Spleen (tissue), 11 donors: ENCODE data around the gene ARHGEF7. TPM values are rescaled to one million over a fixed set of nuclear protein-coding genes. Genes with fewer than 3 reads are reported as not detected.
"Not testable (repeated sequence)": the region's sequence is repeated elsewhere in the genome, so short reads cannot be mapped to it uniquely, and the experiment has no call there.

ENCODE experiments used
- DNase-seq: peaks from one replicate; pipeline ENCODE4 v3.0.0-alpha.2; 2020
- H3K27ac ChIP-seq, 8 donors: fragments of 200-600 bp; sonication (generic) in 7 of 8; 1 replicate in 4 of 8; 2 replicates in 4 of 8; pipeline versions ENCODE4 v1.5.0 to v1.8.0; 2016 to 2021; ENCODE audit warnings: inconsistent platforms in 4 of 8, mild to moderate bottlenecking in 4 of 8, moderate library complexity in 1 of 8
- H3K27me3 ChIP-seq, 7 donors: fragments of 200-600 bp; sonication (generic) in 6 of 7; replicated peaks in 1 of 7; 1 replicate in 4 of 7; 2 replicates in 3 of 7; pipeline versions ENCODE4 v1.5.0 to v1.8.0; 2016 to 2021; ENCODE audit warnings: inconsistent platforms in 3 of 7, mild to moderate bottlenecking in 1 of 7
- H3K36me3 ChIP-seq, 6 donors: fragments of 200-600 bp; sonication (generic) in 5 of 6; 1 replicate in 4 of 6; 2 replicates in 2 of 6; pipeline versions ENCODE4 v1.5.0 to v1.8.0; 2016 to 2021; ENCODE audit warnings: inconsistent platforms in 2 of 6
- H3K4me1 ChIP-seq, 6 donors: fragments of 200-600 bp; sonication (generic) in 5 of 6; 1 replicate in 3 of 6; 2 replicates in 3 of 6; pipeline versions ENCODE4 v1.5.0 to v1.8.0; 2016 to 2021; ENCODE audit warnings: inconsistent platforms in 3 of 6
- H3K4me3 ChIP-seq, 8 donors: fragments of 200-600 bp; sonication (generic) in 7 of 8; 1 replicate in 4 of 8; 2 replicates in 4 of 8; pipeline versions ENCODE4 v1.5.0 to v1.8.0; 2016 to 2021; ENCODE audit warnings: inconsistent platforms in 4 of 8, mild to moderate bottlenecking in 4 of 8, moderate library complexity in 2 of 8
- H3K9me3 ChIP-seq, 8 donors: fragments of 200-600 bp; sonication (generic) in 7 of 8; 1 replicate in 4 of 8; 2 replicates in 4 of 8; pipeline versions ENCODE4 v1.5.0 to v1.8.0; 2016 to 2021; ENCODE audit warnings: inconsistent platforms in 4 of 8
- CTCF ChIP-seq, 11 experiments: fragments of 200-600 bp in 7 of 11; fragments of 450-650 bp in 4 of 11; sonication (generic) in 4 of 11; IDR thresholded peaks in 8 of 11; conservative IDR thresholded peaks in 3 of 11; 1 replicate in 7 of 11; 2 replicates in 4 of 11; pipeline versions ENCODE4 v1.4.0 to v1.8.0; 2016 to 2021; ENCODE audit warnings: antibody characterized with exemption in 11 of 11, inconsistent platforms in 4 of 11, mild to moderate bottlenecking in 1 of 11
- POLR2A ChIP-seq, 3 donors: fragments of 450-650 bp; IDR thresholded peaks; one replicate each; pipeline ENCODE4 v1.5.1; 2017; ENCODE audit warnings: antibody characterized with exemption in 3 of 3, mild to moderate bottlenecking in 1 of 3
- POLR2AphosphoS5 ChIP-seq, 3 donors: sonication (generic); formaldehyde crosslinking; IDR thresholded peaks; one replicate each; pipeline ENCODE4 v1.5.1; 2017; ENCODE audit warnings: antibody characterized with exemption in 3 of 3
- WGBS, 5 donors: extraction: QIAGEN DNeasy Blood & Tissue Kit in 3 of 5; methylation state at CpG; one replicate each; pipeline versions ENCODE4 v1.1.5 to v1.1.7; 2013 to 2018; 5-methylcytosine and 5-hydroxymethylcytosine counted together
- intact Hi-C: fragments of 100-400 bp; cut with DNase I; formaldehyde crosslinking; loops from one replicate; pipeline ENCODE4 v1.15.0; 2023; ENCODE audit warnings: low total_unique reads
- polyA plus RNA-seq, 3 donors: library from polyadenylated mRNA; stranded (reverse); fragments of 200-250 nt; gene quantifications; one replicate each; pipeline ENCODE4 v1.2.1, GENCODE V29; 2013
- total RNA-seq, 7 donors: library from RNA; depleted of rRNA in 3 of 7; stranded (reverse); fragments of >200 nt in 3 of 7; fragmentation: NEBNext Ultra II Directional in 4 of 7; extraction: Animal tissue kit (Norgen Biotek cat#: 25700) in 4 of 7; gene quantifications; one replicate each; pipeline versions ENCODE4 v1.1.0 to v1.2.1, GENCODE V29; 2016 to 2021
- donor health status: healthy with polysubstance abuse.
- donor health status: DM: no; HTN: no; CAD: no; lungs with moderate emphysema.
- donor health status: DM: no; HTN: no; CAD: no.
- donor health status: Bipolar disorder and iron deficiency.
- donor health status: healthy.
- donor health status: DM: no; HTN: no; CAD: no.
- donor health status: DM: yes; HTN: yes; CAD: no.

Gene ARHGEF7
- total and polyA plus RNA-seq, 10 donors, result 18.0 to 192 (median 114) TPM

GRCh38 chr13:111187960-111188541 lies 72.9 kb downstream of the ARHGEF7 start:
- Histone ChIP-seq H3K4me3 (no peak overlapping the region), H3K27ac (peak overlapping the region in 2 of 8 donors; percentile 15 to 51), H3K27me3 (no peaks in the 10 kb centered on the region), H3K9me3 (no peaks in the 10 kb centered on the region), H3K36me3 (no peaks in the 10 kb centered on the region), H3K4me1 (peaks cover 32 to 99% (median 69%) of the 10 kb centered on the region in 6 donors)
- TF ChIP-seq POLR2A (IDR thresholded peaks at IDR 0.05) (no peak), CTCF (IDR thresholded peaks at IDR 0.05 in 8 of 11, conservative IDR thresholded peaks at IDR 0.05 in 3 of 11) (no peak), POLR2AphosphoS5 (IDR thresholded peaks at IDR 0.05) (no peak)
- no peak for DNase-seq
- intact Hi-C loops, result no loop called here
- WGBS, 5 donors, result 53 to 76% (median 69%) methylated on average over 10 to 11 of the region's 11 CpGs

- TF ChIP-seq POLR2AphosphoS5 (IDR thresholded peaks at IDR 0.05), result peak in 1 of 3 donors; percentile 64
- H3K27me3 ChIP-seq, intact Hi-C loops, H3K36me3 ChIP-seq, H3K9me3 ChIP-seq, DNase-seq: not testable (repeated sequence)
- H3K27ac ChIP-seq, result peak overlapping the region in 4 of 8 donors; percentile 33 to 51 (median 48)
- peak overlapping the region in 1 of 8 donors; percentile 44 for H3K4me3 ChIP-seq
- WGBS, 5 donors, result 69 to 81% (median 73%) methylated on average over 12 of the region's 12 CpGs
- peaks cover 27 to 98% (median 66%) of the 10 kb centered on the region in 6 donors for H3K4me1 ChIP-seq
These were observed 74.0 kb downstream of the ARHGEF7 start for GRCh38 chr13:111189064-111189505.

GRCh38 chr13:111189516-111189915 lies 74.4 kb downstream of the ARHGEF7 start:
- peaks cover 23 to 98% (median 61%) of the 10 kb centered on the region in 6 donors for H3K4me1 ChIP-seq

GRCh38 chr13:111193223-111193622 lies 78.1 kb downstream of the ARHGEF7 start:
- H3K36me3 ChIP-seq, result peaks cover 0 to 15% (median 0%) of the 10 kb centered on the region in 6 donors
- H3K9me3 ChIP-seq, H3K4me3 ChIP-seq, H3K27me3 ChIP-seq, DNase-seq, H3K27ac ChIP-seq, intact Hi-C loops: not testable (repeated sequence)
- 43 to 64% (median 50%) methylated on average over 5 of the region's 5 CpGs for WGBS, 5 donors
- H3K4me1 ChIP-seq, result peaks cover 4 to 62% (median 26%) of the 10 kb centered on the region in 6 donors

More at GRCh38 chr13:111189516-111189915, 74.4 kb downstream of the ARHGEF7 start:
- intact Hi-C loops, H3K9me3 ChIP-seq, H3K36me3 ChIP-seq, DNase-seq, H3K27me3 ChIP-seq: not testable (repeated sequence)
- peak overlapping the region in 1 of 8 donors; percentile 44 for H3K4me3 ChIP-seq
- peak overlapping the region in 3 of 8 donors; percentile 46 to 51 (median 50) for H3K27ac ChIP-seq
- WGBS, 5 donors, result 71 to 86% (median 84%) methylated on average over 9 of the region's 9 CpGs

- H3K27ac ChIP-seq, intact Hi-C loops, H3K9me3 ChIP-seq, H3K27me3 ChIP-seq, DNase-seq, H3K4me3 ChIP-seq: not testable (repeated sequence)
- Histone ChIP-seq H3K36me3 (peaks cover 0 to 26% (median 0%) of the 10 kb centered on the region in 6 donors), H3K4me1 (peaks cover 3 to 57% (median 18%) of the 10 kb centered on the region in 6 donors)
- 79 to 98% (median 90%) methylated on average over 2 of the region's 2 CpGs for WGBS, 5 donors
These were observed 79.5 kb downstream of the ARHGEF7 start for GRCh38 chr13:111194651-111195050.

- H3K27ac ChIP-seq, H3K9me3 ChIP-seq, DNase-seq, intact Hi-C loops, H3K27me3 ChIP-seq, H3K4me3 ChIP-seq: not testable (repeated sequence)
- WGBS, 5 donors, result 93 to 95% (median 95%) methylated on average over 6 of the region's 6 CpGs
- peaks cover 29 to 58% (median 41%) of the 10 kb centered on the region in 6 donors for H3K4me1 ChIP-seq
- H3K36me3 ChIP-seq, result peaks cover 0 to 26% (median 0%) of the 10 kb centered on the region in 6 donors
These were observed 83.7 kb downstream of the ARHGEF7 start for GRCh38 chr13:111198732-111199378.
